ENCODE measurements around the gene APOBEC3H. TPM values are rescaled to one million over a fixed set of nuclear protein-coding genes. Genes with fewer than 3 reads are reported as not detected.

The APOBEC3H gene
- total and polyA plus RNA-seq, 4 experiments from 2014 or later, result 5.7 to 8.5 (median 6.9) TPM

- H3K27ac Mint-ChIP-seq, result peak overlapping the region; percentile 42 to 94 (median 83)
- Histone ChIP-seq H3K27me3 (ENCODE audit: insufficient read depth, low read length) (no peaks in the 10 kb centered on the region), H3K4me3 (ENCODE audit: low read length in 2 of 2) (no peak overlapping the region), H3K36me3 (ENCODE audit: insufficient read depth, low read length) (peaks cover 20% of the 10 kb centered on the region), H3K4me1 (ENCODE audit: insufficient read depth, low read length) (peaks cover 61% of the 10 kb centered on the region), H3K9me3 (ENCODE audit: control insufficient read depth in 1 of 2, low read length in 2 of 2) (no peaks in the 10 kb centered on the region), H3K27ac (ENCODE audit: low read depth, low read length) (peak overlapping the region; percentile 44)
- CTCF ChIA-PET (ENCODE audit: partially characterized antibody), result no interaction called here
- peaks cover 16 to 77% (median 51%) of the 10 kb centered on the region in 4 donors for H3K4me1 Mint-ChIP-seq
- no peak for DNase-seq
- H3K9me3 Mint-ChIP-seq, result no peaks in the 10 kb centered on the region
- POLR2A ChIA-PET (ENCODE audit: partially characterized antibody), result interaction anchor here (1.1 kb wide), 1 partner anchor 13 kb away, joined by 6 read pairs; no protein-coding TSS in a partner anchor
- intact Hi-C loops (cut with micrococcal nuclease), result no loop called here
- H3K36me3 Mint-ChIP-seq, result peaks cover 22 to 49% of the 10 kb centered on the region in 2 donors
- H3K4me3 Mint-ChIP-seq, result peak overlapping the region in 5 of 8 donors; percentile 10 to 74 (median 48)
- no peaks in the 10 kb centered on the region for H3K27me3 Mint-ChIP-seq
Observed at GRCh38 chr22:39081598-39081997, 15.4 kb upstream of the APOBEC3H start.

DNA sequence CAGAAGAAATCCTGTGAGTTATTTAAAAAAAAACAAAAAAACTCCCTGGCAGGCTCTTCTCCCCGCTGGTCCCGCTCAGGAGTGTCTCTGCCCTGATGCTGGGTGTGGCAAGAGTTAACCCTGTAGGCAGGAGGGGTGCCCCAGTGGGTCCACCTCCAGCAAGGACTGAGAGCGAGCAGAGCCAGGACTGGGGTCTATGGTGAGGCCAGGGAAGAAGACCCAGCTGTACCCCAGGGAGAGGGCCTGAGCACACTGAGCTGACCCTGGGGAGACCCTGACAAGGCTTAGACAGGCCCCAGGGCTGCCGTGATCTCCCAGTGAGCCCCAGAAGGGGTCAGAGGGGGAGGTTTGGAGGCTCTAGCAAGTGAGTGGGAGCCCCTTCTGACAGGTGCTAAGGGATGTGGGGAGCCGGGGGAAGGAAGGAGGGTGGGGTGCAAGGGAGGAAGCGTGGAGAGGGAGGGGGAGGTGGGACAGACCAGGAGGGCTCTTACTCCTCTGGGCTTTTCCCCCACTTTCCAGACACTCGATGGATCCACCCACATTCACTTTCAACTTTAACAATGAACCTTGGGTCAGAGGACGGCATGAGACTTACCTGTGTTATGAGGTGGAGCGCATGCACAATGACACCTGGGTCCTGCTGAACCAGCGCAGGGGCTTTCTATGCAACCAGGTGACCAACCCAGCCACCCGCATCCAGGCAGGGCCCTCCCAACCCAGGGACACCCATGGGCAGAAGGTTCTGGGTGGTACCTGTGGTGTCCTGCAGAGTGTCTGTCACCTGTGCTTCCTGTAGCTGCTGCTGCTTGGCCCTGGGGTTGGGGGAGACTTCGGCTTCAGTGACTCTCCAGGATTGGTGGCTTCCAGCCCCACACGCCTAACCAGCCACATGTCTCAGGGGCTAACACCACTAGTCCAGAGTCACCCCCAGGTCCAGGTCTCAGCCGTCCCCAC is 13.6 kb upstream of the APOBEC3H start:
- peaks cover 20% of the 10 kb centered on the region for H3K36me3 ChIP-seq (ENCODE audit: insufficient read depth, low read length)
- POLR2A ChIA-PET (ENCODE audit: partially characterized antibody), result interaction anchor here (0.5 to 1.2 kb wide), 2 partner anchors 15 to 67 kb away, joined by 3 to 5 read pairs; no protein-coding TSS in a partner anchor
- Mint-ChIP-seq H3K27me3 (no peaks in the 10 kb centered on the region), H3K9me3 (no peaks in the 10 kb centered on the region), H3K36me3 (peaks cover 25 to 51% of the 10 kb centered on the region in 2 donors), H3K4me3 (peak overlapping the region in 1 of 8 donors; percentile 20), H3K27ac (peak overlapping the region; percentile 42 to 93 (median 75)), H3K4me1 (peaks cover 24 to 78% (median 52%) of the 10 kb centered on the region in 4 donors)
- intact Hi-C loops (cut with micrococcal nuclease), result no loop called here
- H3K9me3 ChIP-seq (ENCODE audit: control insufficient read depth in 1 of 2, low read length in 2 of 2), result no peaks in the 10 kb centered on the region
- no peak for DNase-seq
- no peak overlapping the region for H3K4me3 ChIP-seq (ENCODE audit: low read length in 2 of 2)
- peaks cover 67% of the 10 kb centered on the region for H3K4me1 ChIP-seq (ENCODE audit: insufficient read depth, low read length)
- H3K27ac ChIP-seq (ENCODE audit: low read depth, low read length), result peak overlapping the region; percentile 37
- H3K27me3 ChIP-seq (ENCODE audit: insufficient read depth, low read length), result no peaks in the 10 kb centered on the region
- CTCF ChIA-PET (ENCODE audit: partially characterized antibody), result no interaction called here

DNA sequence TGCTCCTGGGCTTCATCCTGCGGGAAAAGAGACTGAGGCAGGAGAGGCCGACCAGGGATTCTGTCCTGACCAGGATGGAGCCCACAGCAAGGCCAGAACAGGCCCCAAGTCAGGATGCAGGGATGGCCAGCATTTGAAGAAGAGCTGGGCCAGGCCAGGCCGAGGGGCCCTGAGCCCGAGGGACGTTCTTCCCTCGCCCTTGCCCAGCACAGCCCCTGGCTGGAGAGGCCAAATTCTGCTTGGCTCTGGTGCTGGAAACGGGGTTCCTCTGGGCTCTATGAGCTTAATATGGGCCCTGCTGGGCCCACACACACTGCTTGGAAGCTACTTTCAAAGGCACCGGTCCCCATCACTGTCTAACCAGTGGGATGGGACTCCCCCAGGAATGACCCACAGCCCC is 12.4 kb upstream of the APOBEC3H start:
- Mint-ChIP-seq H3K36me3 (peaks cover 27 to 52% of the 10 kb centered on the region in 2 donors), H3K4me3 (no peak overlapping the region), H3K9me3 (no peaks in the 10 kb centered on the region), H3K27me3 (no peaks in the 10 kb centered on the region), H3K4me1 (peaks cover 29 to 85% (median 58%) of the 10 kb centered on the region in 4 donors), H3K27ac (peak overlapping the region in 6 of 7 donors; percentile 13 to 89 (median 40))
- H3K9me3 ChIP-seq (ENCODE audit: control insufficient read depth in 1 of 2, low read length in 2 of 2), result no peaks in the 10 kb centered on the region
- H3K27ac ChIP-seq (ENCODE audit: low read depth, low read length), result no peak overlapping the region
- peaks cover 75% of the 10 kb centered on the region for H3K4me1 ChIP-seq (ENCODE audit: insufficient read depth, low read length)
- peaks cover 20% of the 10 kb centered on the region for H3K36me3 ChIP-seq (ENCODE audit: insufficient read depth, low read length)
- no peak for DNase-seq
- ChIA-PET POLR2A (ENCODE audit: partially characterized antibody) (no interaction called here), CTCF (ENCODE audit: partially characterized antibody) (no interaction called here)
- H3K4me3 ChIP-seq (ENCODE audit: low read length in 2 of 2), result no peak overlapping the region
- intact Hi-C loops (cut with micrococcal nuclease), result no loop called here
- H3K27me3 ChIP-seq (ENCODE audit: insufficient read depth, low read length), result no peaks in the 10 kb centered on the region

DNA sequence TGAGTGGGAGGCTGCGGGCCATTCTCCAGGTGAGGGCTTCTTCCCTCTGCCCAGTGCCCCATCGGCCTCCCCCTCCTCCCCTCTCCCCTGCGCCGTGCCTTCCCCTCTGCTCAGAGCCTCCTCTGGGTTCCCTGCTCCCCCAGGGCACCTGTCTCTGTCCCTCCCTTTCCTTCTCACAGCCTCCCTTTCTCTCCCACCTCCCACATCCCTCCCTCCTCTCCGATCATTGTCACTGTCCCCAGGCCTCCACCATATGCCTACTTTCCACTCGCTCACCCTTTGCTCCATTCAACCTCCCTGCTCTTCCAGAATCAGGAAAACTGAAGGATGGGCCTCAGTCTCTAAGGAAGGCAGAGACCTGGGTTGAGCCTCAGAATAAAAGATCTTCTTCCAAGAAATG is 9.9 kb upstream of the APOBEC3H start:
- Histone ChIP-seq H3K27me3 (ENCODE audit: insufficient read depth, low read length) (no peaks in the 10 kb centered on the region), H3K4me3 (ENCODE audit: low read length in 2 of 2) (no peak overlapping the region), H3K4me1 (ENCODE audit: insufficient read depth, low read length) (peaks cover 73% of the 10 kb centered on the region), H3K9me3 (ENCODE audit: control insufficient read depth in 1 of 2, low read length in 2 of 2) (no peaks in the 10 kb centered on the region), H3K27ac (ENCODE audit: low read depth, low read length) (no peak overlapping the region), H3K36me3 (ENCODE audit: insufficient read depth, low read length) (peaks cover 6% of the 10 kb centered on the region)
- H3K9me3 Mint-ChIP-seq, result no peaks in the 10 kb centered on the region
- DNase-seq, result no peak
- intact Hi-C loops (cut with micrococcal nuclease), result no loop called here
- CTCF ChIA-PET (ENCODE audit: partially characterized antibody), result no interaction called here
- no peak overlapping the region for H3K4me3 Mint-ChIP-seq
- H3K27me3 Mint-ChIP-seq, result no peaks in the 10 kb centered on the region
- POLR2A ChIA-PET (ENCODE audit: partially characterized antibody), result interaction anchor here (1.5 kb wide), 1 partner anchor 10 kb away, joined by 4 read pairs; the partner anchor contains the start of gene APOBEC3H
- H3K4me1 Mint-ChIP-seq, result peaks cover 40 to 87% (median 62%) of the 10 kb centered on the region in 4 donors
- H3K27ac Mint-ChIP-seq, result peak overlapping the region in 6 of 7 donors; percentile 86 to 99 (median 88)
- H3K36me3 Mint-ChIP-seq, result peaks cover 9 to 34% of the 10 kb centered on the region in 2 donors

DNA sequence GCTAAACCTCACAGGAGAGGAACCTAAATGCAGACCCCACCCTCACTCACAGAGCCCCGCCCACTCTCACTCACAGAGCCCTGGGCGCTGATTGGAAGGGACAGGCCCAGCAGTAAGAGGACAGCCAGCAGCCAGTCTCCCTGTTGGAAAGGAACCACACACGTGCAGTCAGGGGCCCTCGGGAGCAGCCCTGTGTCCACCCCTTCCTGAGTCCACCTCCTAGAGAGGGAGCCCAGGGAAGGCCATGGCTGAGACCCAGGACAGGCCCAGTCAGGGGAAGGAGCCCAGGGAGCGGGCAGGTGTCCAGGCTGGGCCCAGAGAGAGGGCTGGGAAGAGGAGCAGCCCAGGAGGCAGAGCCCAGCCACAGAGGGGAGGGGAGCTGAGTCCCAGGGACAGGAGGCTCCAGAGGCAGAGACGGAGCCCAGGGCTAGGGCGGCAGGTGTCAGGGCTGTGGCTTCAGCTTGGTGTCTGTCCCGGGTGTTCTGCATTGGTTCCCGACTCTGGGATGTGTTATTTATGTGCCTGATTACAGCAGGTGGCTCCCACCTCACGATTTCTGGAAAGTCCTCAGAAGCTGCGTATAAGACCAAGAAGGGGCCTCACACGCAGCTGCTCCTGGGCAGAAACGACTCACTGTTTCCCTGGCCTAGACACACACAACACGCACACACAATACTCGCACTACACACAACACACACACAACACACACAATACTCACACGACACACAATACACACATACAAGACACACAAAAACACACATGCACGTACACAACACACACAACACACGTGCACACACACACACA is 9.0 kb upstream of the APOBEC3H start:
- H3K9me3 Mint-ChIP-seq, result no peaks in the 10 kb centered on the region
- Histone ChIP-seq H3K36me3 (ENCODE audit: insufficient read depth, low read length) (peaks cover 6% of the 10 kb centered on the region), H3K27ac (ENCODE audit: low read depth, low read length) (peak overlapping the region; percentile 98), H3K4me3 (ENCODE audit: low read length in 2 of 2) (no peak overlapping the region), H3K4me1 (ENCODE audit: insufficient read depth, low read length) (peaks cover 76% of the 10 kb centered on the region), H3K27me3 (ENCODE audit: insufficient read depth, low read length) (no peaks in the 10 kb centered on the region), H3K9me3 (ENCODE audit: control insufficient read depth in 1 of 2, low read length in 2 of 2) (no peaks in the 10 kb centered on the region)
- no peaks in the 10 kb centered on the region for H3K27me3 Mint-ChIP-seq
- peak overlapping the region; percentile 97 to 100 (median 99) for H3K27ac Mint-ChIP-seq
- no peak for DNase-seq
- intact Hi-C loops (cut with micrococcal nuclease), result no loop called here
- H3K36me3 Mint-ChIP-seq, result peaks cover 9 to 27% of the 10 kb centered on the region in 2 donors
- POLR2A ChIA-PET (ENCODE audit: partially characterized antibody), result interaction anchor here (3.9 to 5.0 kb wide), 2 partner anchors 10 to 12 kb away, joined by 39 read pairs; partner anchors contain the start of gene APOBEC3G
- H3K4me1 Mint-ChIP-seq, result peaks cover 50 to 87% (median 65%) of the 10 kb centered on the region in 4 donors
- peak overlapping the region in 6 of 8 donors; percentile 40 to 71 (median 54) for H3K4me3 Mint-ChIP-seq
- CTCF ChIA-PET (ENCODE audit: partially characterized antibody), result no interaction called here

GRCh38 chr22:39088685-39089032 is 8.4 kb upstream of the APOBEC3H start:
- H3K4me1 ChIP-seq (ENCODE audit: insufficient read depth, low read length), result peaks cover 76% of the 10 kb centered on the region
- H3K4me3 Mint-ChIP-seq, result peak overlapping the region in 5 of 8 donors; percentile 15 to 88 (median 53)
- H3K27me3 ChIP-seq (ENCODE audit: insufficient read depth, low read length), result no peaks in the 10 kb centered on the region
- DNase-seq, result no peak
- H3K4me1 Mint-ChIP-seq, result peaks cover 50 to 84% (median 64%) of the 10 kb centered on the region in 4 donors
- H3K27me3 Mint-ChIP-seq, result no peaks in the 10 kb centered on the region
- peak overlapping the region; percentile 97 to 100 (median 99) for H3K27ac Mint-ChIP-seq
- ChIA-PET CTCF (ENCODE audit: partially characterized antibody) (interaction anchor here (1.1 kb wide), 1 partner anchor 8 kb away, joined by 3 read pairs; no protein-coding TSS in a partner anchor), POLR2A (ENCODE audit: partially characterized antibody) (interaction anchor here (0.7 to 5.0 kb wide), 4 partner anchors 11 to 540 kb away, joined by 3 to 39 read pairs (median 28); partner anchors contain the start of genes APOBEC3C and APOBEC3G)
- no peaks in the 10 kb centered on the region for H3K9me3 Mint-ChIP-seq
- intact Hi-C loops (cut with micrococcal nuclease), result no loop called here
- peaks cover 9 to 22% of the 10 kb centered on the region in 2 donors for H3K36me3 Mint-ChIP-seq
- H3K36me3 ChIP-seq (ENCODE audit: insufficient read depth, low read length), result peaks cover 4% of the 10 kb centered on the region
- peak overlapping the region; percentile 98 for H3K27ac ChIP-seq (ENCODE audit: low read depth, low read length)
- H3K4me3 ChIP-seq (ENCODE audit: low read length in 2 of 2), result no peak overlapping the region
- no peaks in the 10 kb centered on the region for H3K9me3 ChIP-seq (ENCODE audit: control insufficient read depth in 1 of 2, low read length in 2 of 2)
